Astrocyte of the spinal cord (primary cell): ENCODE results near the gene EEF2KMT.
"Not testable (repeated sequence)": the region's sequence is repeated elsewhere in the genome, so short reads cannot be mapped to it uniquely, and the experiment has no call there.

Experiments used
- DNase-seq: peaks from one replicate; pipeline ENCODE4 v3.0.0; 2011; ENCODE audit warnings: low read depth, low spot score
- H3K4me3 ChIP-seq: 2 replicates; pipeline ENCODE4 v1.5.1; 2011; ENCODE audit warnings: low read depth, mild to moderate bottlenecking, low read length, moderate library complexity
- CTCF ChIP-seq: IDR thresholded peaks from 2 replicates; pipeline ENCODE4 v1.5.1; 2012; ENCODE audit warnings: low read depth, mild to moderate bottlenecking, low read length, inconsistent platforms
- in situ Hi-C: cut with HindIII; loops from 2 replicates; pipeline ENCODE4 v1.10.0; 2017; ENCODE audit warnings: low sequenced_read_pairs

EEF2KMT gene

GRCh38 chr16:5108505-5109158 lies 11.0 kb upstream of the EEF2KMT start:
- in situ Hi-C loops, result no loop called here

DNA sequence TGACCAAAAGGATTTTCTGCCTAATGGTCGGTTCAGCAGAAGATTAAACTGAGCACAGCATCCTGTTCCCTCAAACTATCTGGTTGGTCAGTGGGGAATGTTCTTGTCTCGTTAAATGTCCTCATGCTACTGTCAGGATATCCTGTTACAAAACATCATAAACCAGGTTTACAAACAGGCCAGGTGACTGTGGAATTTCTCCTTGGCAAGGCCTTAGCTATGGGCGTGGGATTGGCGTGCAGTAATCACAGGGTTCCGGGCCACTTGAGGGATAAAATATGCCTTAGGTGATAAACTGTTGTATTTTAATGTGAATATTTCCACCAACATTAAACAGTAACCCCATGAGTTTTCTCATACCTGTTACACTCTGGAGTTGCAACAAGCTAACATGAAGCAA lies 7.4 kb upstream of the EEF2KMT start:
- H3K4me3 ChIP-seq, in situ Hi-C loops, DNase-seq: not testable (repeated sequence)

More at GRCh38 chr16:5108505-5109158, 11.0 kb upstream of the EEF2KMT start:
- TF ChIP-seq CTCF, result no peak
- no peak overlapping the region for H3K4me3 ChIP-seq
- DNase-seq, result no peak

GRCh38 chr16:5103296-5104032 lies 5.9 kb upstream of the EEF2KMT start:
- in situ Hi-C loops, H3K4me3 ChIP-seq, DNase-seq: not testable (repeated sequence)

DNA sequence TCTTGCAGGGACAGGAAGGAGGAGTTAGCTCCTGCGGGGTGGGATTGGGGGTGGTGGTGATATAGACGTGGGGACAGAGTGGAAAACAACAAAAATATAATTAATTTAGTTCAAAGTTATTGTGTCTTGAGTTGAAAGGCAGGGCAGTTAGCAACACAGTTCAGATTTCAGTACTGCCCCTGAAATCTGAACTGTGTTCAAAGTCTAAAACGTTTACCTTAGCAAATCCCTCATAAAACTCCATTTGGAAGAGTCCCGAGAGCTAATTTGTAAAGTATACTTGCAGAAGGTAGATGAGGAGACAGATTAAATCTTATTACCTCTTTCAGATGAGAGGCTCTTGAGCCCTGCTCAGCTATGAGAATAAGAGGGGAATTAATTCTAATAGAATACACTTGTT lies 1.6 kb upstream of the EEF2KMT start:
- not testable (repeated sequence) for H3K4me3 ChIP-seq, DNase-seq

GRCh38 chr16:5098221-5099159 lies 895 bp upstream of the EEF2KMT start:
- in situ Hi-C loops, result not testable (repeated sequence)
- DNase-seq, result peak; percentile 58
- peak overlapping the region; percentile 57 for H3K4me3 ChIP-seq

More for the DNA sequence above, 1.6 kb upstream of the EEF2KMT start:
- in situ Hi-C loops, result not testable (repeated sequence)

DNA sequence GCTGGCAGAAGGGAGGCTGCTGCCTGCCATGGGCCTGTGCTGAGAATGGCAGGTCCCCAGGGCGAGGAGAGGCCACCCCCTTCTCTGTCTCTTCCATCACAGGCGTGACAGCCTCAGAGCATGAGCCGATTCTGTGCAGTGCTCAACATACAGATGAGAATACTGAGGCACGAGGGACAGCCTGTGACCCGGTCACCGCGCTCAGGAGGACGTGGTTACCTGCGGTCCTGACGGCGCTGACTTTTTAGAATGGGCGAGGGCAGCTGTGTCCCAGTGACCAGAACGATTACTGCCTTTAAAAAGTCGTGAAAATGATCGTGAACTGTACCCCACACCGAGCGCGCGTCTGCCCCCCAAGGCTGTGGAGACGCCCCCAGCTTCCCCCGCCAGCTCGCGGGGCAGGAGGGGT lies 530 bp downstream of the EEF2KMT start:
- DNase-seq, in situ Hi-C loops: not testable (repeated sequence)
- H3K4me3 ChIP-seq, result peak overlapping the region; percentile 57

DNA sequence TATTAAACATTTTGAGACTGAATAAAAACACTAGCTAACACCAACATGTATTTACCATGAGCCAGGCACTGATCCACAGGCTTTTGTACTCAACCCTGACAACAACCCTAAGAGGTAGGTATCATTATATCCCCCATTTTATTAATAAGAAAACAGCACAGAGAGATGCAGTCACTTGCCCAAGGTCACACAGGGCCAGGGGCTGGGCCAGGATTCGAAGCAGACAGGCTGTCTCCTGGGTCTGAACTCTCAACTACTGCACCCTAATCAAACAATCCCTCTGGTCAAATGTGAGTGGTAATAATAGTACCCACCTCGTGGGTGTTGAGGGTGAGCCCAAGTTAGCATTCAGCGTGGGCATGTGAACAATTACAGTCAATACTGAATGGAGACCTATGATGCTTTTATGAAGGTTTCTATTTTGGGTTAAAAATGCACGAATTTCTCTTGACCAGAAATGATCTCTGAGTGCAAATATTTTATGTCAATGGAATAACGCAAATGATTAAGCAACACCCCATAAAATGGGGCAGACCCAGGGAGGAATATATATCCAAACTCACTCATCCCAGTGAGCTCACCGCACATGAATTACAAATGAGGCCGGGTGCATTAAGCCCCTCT lies 1.0 kb downstream of the EEF2KMT start:
- peak overlapping the region; percentile 57 for H3K4me3 ChIP-seq
- in situ Hi-C loops, DNase-seq: not testable (repeated sequence)

- DNase-seq, in situ Hi-C loops, H3K4me3 ChIP-seq: not testable (repeated sequence)
These were observed 2.3 kb downstream of the EEF2KMT start for GRCh38 chr16:5095145-5095830.

GRCh38 chr16:5093746-5094145 lies 3.8 kb downstream of the EEF2KMT start:
- in situ Hi-C loops, H3K4me3 ChIP-seq, DNase-seq: not testable (repeated sequence)

GRCh38 chr16:5093081-5093480 lies 4.5 kb downstream of the EEF2KMT start:
- DNase-seq, in situ Hi-C loops, H3K4me3 ChIP-seq: not testable (repeated sequence)

DNA sequence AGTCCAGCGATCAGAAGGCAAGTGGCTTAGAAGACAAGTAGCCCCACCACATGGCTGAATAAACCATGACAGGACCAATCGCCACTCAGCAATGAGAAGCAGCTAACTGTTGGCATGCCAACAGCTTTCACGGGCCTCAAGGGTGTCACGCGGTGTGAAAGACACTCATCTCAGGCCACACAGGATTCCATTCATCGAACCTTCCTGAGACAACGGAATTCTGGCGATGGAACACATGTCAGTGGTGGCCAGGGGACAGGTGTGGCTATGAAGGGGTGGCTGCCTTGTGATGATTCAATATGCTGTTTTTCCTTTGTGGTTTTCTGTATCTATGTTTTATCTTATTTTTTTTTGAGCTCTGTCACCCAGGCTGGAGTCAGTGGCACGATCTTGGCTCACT lies 7.0 kb downstream of the EEF2KMT start:
- DNase-seq, in situ Hi-C loops, H3K4me3 ChIP-seq: not testable (repeated sequence)

GRCh38 chr16:5089911-5090555 lies 7.6 kb downstream of the EEF2KMT start:
- in situ Hi-C loops, DNase-seq, H3K4me3 ChIP-seq: not testable (repeated sequence)

GRCh38 chr16:5088936-5089335 lies 8.7 kb downstream of the EEF2KMT start:
- in situ Hi-C loops, H3K4me3 ChIP-seq, DNase-seq: not testable (repeated sequence)

DNA sequence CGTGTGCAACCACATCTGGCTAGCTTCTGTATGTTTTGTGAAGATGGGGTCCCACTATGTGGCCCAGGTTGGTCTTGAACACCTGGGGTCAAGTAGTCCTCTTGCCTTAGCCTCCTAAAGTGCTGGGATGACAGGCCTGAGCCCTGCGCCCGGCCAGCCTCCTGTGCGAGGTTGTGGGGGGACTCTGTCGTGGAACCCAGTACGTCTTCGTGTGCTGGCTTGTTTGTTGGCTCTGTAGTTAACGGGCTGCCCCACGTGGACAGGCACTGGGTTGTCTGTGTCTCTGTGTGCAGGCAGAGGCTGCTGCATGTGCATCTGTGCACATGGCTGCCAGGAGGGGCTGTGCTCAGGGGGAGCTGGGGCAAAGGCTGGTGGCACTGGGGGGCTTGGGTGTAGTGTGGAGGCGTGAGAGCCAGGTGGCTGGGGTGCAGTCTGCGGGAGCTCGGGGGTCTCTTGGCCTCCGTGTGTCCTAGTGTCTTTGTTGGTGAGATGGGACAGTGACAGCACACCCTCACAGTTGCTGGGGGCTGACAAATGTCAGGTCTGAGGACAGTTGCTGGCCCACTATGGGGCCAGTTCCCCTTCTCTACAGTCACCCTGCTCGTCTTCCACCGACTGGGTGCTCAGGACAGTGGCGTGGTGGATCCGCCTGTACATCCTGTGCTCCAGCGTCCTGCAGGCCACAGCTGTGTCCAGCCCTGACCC lies 9.4 kb downstream of the EEF2KMT start:
- DNase-seq, in situ Hi-C loops, H3K4me3 ChIP-seq: not testable (repeated sequence)
